ENCODE results near the gene HOXC6.

The HOXC6 gene

GRCh38 chr12:54011665-54012532 is 16.3 kb upstream of the HOXC6 start:
- DNase-seq, result no peak
- TF ChIP-seq CTCF (IDR thresholded peaks at IDR 0.05; ENCODE audit: low read depth, low read length, missing control alignments), result no peak
- Histone ChIP-seq H3K4me3 (ENCODE audit: low read depth, low read length) (no peak overlapping the region), H3K27ac (no peak overlapping the region), H3K27me3 (replicated peaks) (peaks cover 87% of the 10 kb centered on the region), H3K36me3 (replicated peaks) (no peaks in the 10 kb centered on the region)
- in situ Hi-C loops (cut with HindIII; ENCODE audit: low pct_ligation_motif_present, low sequenced_read_pairs), result loop anchor here (25.0 kb wide), 1 partner anchor 200 kb away; no protein-coding TSS in a partner anchor

- no peak for TF ChIP-seq CTCF (IDR thresholded peaks at IDR 0.05; ENCODE audit: low read depth, low read length, missing control alignments)
- Histone ChIP-seq H3K27me3 (replicated peaks) (peaks cover 87% of the 10 kb centered on the region), H3K4me3 (ENCODE audit: low read depth, low read length) (no peak overlapping the region), H3K27ac (no peak overlapping the region), H3K36me3 (replicated peaks) (no peaks in the 10 kb centered on the region)
- in situ Hi-C loops (cut with HindIII; ENCODE audit: low pct_ligation_motif_present, low sequenced_read_pairs), result loop anchor here (25.0 kb wide), 1 partner anchor 199 kb away; no protein-coding TSS in a partner anchor
- DNase-seq, result no peak
These were observed 15.4 kb upstream of the HOXC6 start for GRCh38 chr12:54012631-54013409.

DNA sequence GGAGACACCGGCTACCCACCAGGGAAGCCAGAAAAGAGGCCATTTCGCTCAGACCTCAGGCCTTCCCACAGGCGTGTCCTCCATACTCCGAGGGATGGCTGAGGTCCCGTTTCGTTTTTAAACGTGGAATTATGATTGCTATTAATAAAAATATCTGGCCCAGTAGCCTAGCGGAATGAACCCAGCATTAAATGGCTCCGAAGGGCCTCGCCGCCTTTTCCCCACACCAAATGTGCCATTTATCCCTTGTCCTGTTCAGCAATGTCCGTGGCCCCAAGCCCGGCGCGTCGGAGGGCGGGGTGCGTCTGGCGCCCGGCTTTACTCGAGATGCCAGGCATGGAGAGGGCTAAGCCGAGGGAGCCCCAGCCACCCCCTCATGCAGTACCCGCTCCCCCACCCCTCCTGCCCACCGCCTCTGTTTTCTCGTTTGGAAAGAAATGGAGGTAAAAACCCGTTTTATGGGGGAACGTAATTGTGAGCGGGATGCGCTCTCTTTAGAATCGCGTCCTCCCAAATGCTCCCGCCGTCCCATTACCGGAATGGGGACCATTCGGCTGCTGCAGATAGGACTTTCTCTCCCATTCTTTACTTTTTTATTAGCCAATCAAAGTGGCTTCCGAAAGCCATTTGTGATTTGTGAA is 13.7 kb upstream of the HOXC6 start:
- Histone ChIP-seq H3K36me3 (replicated peaks) (no peaks in the 10 kb centered on the region), H3K27me3 (replicated peaks) (peaks cover 87% of the 10 kb centered on the region), H3K27ac (no peak overlapping the region), H3K4me3 (ENCODE audit: low read depth, low read length) (no peak overlapping the region)
- DNase-seq, result no peak
- in situ Hi-C loops (cut with HindIII; ENCODE audit: low pct_ligation_motif_present, low sequenced_read_pairs), result loop anchor here (25.0 kb wide), 1 partner anchor 198 kb away; no protein-coding TSS in a partner anchor
- TF ChIP-seq CTCF (IDR thresholded peaks at IDR 0.05; ENCODE audit: low read depth, low read length, missing control alignments), result no peak

DNA sequence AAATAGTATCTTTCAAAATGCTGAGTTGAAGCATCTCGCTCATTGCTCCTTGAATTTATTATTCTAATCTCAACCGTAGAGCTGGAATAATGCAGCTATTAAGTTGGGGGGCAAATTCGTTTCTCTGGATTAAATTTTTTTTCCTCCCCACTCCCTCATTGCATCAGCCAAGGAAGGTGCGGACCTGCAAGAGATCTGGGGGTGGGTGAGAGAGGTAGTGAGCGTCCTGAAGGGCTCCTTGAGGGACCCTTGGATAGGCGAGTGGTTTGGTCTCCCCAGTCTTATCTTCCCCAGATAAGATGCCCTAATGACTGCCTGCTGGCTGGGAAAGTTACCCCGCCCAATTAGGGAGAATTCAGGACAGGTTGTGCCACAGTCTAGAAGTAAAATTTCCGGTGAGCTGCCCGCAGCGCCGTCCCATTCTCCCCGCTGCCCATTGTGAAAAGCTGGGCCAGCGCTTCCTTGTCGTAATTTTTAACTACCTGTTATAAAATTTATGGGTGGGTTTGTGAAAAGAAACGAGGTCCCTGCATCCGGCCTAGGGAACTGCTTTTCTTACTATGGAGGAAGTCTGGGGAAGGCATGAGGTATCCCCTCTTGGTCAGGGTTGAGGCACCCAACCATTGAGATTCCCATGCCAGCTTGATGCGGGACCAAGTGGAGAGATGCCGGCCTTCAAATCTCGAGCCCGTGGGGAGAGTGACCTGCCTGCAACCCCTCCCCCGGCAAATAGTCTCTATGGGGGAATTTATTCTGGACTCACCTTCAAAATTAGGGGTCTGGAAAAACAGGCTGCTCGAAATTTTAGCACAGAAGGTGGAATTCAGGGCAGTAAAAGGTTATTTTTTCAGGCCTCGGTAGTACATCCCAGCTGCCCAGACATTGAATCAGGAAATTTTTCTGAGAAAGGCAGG is 13.0 kb upstream of the HOXC6 start:
- in situ Hi-C loops (cut with HindIII; ENCODE audit: low pct_ligation_motif_present, low sequenced_read_pairs), result loop anchor here (25.0 kb wide), 1 partner anchor 197 kb away; no protein-coding TSS in a partner anchor
- Histone ChIP-seq H3K4me3 (ENCODE audit: low read depth, low read length) (no peak overlapping the region), H3K36me3 (replicated peaks) (no peaks in the 10 kb centered on the region), H3K27ac (no peak overlapping the region), H3K27me3 (replicated peaks) (peaks cover 87% of the 10 kb centered on the region)
- TF ChIP-seq CTCF (IDR thresholded peaks at IDR 0.05; ENCODE audit: low read depth, low read length, missing control alignments), result no peak
- no peak for DNase-seq

DNA sequence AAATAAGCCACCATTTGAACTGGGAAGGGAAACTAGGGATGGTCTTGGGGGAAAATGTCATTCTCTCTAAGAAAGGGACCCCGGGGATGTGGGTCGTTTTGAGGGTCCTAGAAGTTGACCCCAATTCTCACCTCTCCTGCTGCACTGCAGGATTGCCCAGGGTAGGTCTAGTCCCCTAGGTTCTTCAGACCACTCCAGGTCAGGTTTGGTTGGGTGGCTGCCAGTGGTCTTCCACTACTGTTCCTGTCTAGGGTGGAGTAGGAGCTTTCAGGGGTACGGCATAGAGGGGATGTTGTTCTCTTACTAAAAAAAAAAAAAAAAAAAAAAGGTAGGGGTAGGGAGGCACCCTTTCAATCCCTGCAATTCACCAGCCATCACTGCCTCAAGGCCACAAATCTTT is 12.2 kb upstream of the HOXC6 start:
- H3K36me3 ChIP-seq (replicated peaks), result no peaks in the 10 kb centered on the region
- no peak for TF ChIP-seq CTCF (IDR thresholded peaks at IDR 0.05; ENCODE audit: low read depth, low read length, missing control alignments)
- no peak overlapping the region for H3K27ac ChIP-seq
- no peak overlapping the region for H3K4me3 ChIP-seq (ENCODE audit: low read depth, low read length)
- no peak for DNase-seq
- in situ Hi-C loops (cut with HindIII; ENCODE audit: low pct_ligation_motif_present, low sequenced_read_pairs), result loop anchor here (25.0 kb wide), 1 partner anchor 196 kb away; no protein-coding TSS in a partner anchor
- H3K27me3 ChIP-seq (replicated peaks), result peaks cover 85% of the 10 kb centered on the region

Measured in brain microvascular endothelial cell (primary cell).